PC-9 (cell line): ENCODE results near the gene MAST4.

Experiments used
- EZH2 ChIP-seq: fragments of 200-600 bp; sonication (generic); IDR thresholded peaks from 2 replicates; pipeline ENCODE4 v1.8.0; 2017; ENCODE audit warnings: antibody characterized with exemption, low read depth
- TF ChIP-seq, protein P1 (sequence below): fragments of 200-600 bp; sonication (generic); conservative IDR thresholded peaks from 2 replicates; pipeline ENCODE4 v1.6.1; 2017; ENCODE audit warnings: mixed run types, antibody characterized with exemption, mild to moderate bottlenecking, moderate library complexity

GRCh38 chr5:67152400-67152799, 556.2 kb downstream of the MAST4 start:
- TF ChIP-seq, protein P1, sequence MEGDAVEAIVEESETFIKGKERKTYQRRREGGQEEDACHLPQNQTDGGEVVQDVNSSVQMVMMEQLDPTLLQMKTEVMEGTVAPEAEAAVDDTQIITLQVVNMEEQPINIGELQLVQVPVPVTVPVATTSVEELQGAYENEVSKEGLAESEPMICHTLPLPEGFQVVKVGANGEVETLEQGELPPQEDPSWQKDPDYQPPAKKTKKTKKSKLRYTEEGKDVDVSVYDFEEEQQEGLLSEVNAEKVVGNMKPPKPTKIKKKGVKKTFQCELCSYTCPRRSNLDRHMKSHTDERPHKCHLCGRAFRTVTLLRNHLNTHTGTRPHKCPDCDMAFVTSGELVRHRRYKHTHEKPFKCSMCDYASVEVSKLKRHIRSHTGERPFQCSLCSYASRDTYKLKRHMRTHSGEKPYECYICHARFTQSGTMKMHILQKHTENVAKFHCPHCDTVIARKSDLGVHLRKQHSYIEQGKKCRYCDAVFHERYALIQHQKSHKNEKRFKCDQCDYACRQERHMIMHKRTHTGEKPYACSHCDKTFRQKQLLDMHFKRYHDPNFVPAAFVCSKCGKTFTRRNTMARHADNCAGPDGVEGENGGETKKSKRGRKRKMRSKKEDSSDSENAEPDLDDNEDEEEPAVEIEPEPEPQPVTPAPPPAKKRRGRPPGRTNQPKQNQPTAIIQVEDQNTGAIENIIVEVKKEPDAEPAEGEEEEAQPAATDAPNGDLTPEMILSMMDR = no peak
- TF ChIP-seq EZH2 = no peak
